GM19468 (cell line): ENCODE results near the gene GPR161.
"Not testable (repeated sequence)": the region's sequence is repeated elsewhere in the genome, so short reads cannot be mapped to it uniquely, and the experiment has no call there.

Experiments used
- ATAC-seq: cut with Tn5 transposase; IDR thresholded peaks from one replicate; pipeline ENCODE4 v1.9.1; 2021; ENCODE audit warnings: mild to moderate bottlenecking, moderate library complexity, moderate number of reproducible peaks; ENCODE audit not compliant: unreplicated experiment; ENCODE audit errors: extremely low read depth

GPR161 gene

DNA sequence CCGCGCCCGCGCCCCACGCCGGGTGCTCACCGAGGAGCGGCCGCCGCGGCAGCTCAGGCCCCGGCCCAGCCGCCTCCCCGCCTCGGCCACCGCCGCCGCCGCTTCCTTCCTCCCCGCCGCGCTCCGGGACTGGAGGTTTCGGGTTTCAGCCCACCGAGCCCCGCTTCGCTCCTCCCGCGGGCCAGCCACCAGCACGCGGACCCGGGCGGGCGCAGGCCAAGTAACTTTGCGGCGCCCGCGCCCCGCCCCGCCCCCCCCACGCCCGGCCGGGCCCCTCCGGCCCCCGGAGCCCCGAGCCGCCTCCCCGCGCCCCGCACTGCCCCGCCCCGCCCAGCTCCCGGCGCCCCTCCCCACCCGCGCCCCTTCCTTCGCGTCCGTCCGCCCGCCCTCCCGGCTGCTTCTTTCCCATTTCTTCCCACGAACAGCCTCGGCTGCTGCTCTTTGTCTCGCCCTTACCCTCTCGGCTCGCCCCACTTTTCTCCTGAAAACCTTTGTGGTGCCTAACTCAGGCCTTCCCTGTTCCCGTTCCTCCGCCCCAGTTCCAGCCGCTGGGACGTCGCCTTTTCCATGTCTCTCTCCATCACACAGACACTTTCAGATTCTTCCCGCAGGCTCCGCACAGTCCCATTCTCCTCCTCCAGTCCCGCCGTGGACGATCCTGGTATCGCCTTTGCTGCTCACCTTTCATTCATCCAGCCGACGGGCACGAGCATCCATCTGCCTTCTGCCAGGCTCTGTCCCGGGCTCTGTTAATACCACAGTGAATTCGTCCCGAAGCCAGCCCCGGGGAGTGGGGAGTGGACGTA is at the start of gene GPR161:
Gene GPR161 (minus strand): TSS at position 222 of the 806 bp plus-strand sequence. CDS start 32,080 bp downstream, outside the sequence.
- no peak for ATAC-seq

DNA sequence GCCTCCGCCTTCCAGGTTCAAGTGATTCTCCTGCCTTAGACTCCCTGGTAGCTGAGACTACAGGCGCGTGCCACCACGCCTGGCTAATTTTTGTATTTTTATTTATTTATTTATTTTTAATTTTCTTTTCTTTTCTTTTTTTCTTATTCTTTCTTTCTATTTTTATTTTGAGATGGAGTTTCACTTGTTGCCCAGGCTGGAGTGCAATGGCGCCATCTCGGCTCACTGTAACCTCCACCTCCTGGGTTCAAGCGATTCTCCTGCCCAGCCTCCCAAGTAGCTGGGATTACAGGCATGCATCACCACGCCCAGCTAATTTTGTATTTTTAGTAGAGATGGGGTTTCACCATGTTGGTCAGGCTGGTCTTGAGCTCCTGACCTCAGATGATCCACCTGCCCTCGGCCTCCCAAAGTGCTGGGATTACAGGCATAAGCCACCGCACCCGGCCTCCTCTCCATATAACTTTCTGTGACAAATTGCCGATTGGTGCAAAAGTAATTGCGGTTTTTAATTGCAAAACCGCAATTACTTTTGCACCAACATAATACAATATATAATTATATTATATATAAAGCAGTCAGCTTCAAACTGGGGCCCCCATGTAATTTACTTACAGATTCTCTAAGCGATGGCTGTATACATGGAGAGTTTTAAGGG is 44.5 kb upstream of the GPR161 start:
- not testable (repeated sequence) for ATAC-seq

GRCh38 chr1:168180148-168180524 is 43.4 kb upstream of the GPR161 start:
- ATAC-seq: no peak

DNA sequence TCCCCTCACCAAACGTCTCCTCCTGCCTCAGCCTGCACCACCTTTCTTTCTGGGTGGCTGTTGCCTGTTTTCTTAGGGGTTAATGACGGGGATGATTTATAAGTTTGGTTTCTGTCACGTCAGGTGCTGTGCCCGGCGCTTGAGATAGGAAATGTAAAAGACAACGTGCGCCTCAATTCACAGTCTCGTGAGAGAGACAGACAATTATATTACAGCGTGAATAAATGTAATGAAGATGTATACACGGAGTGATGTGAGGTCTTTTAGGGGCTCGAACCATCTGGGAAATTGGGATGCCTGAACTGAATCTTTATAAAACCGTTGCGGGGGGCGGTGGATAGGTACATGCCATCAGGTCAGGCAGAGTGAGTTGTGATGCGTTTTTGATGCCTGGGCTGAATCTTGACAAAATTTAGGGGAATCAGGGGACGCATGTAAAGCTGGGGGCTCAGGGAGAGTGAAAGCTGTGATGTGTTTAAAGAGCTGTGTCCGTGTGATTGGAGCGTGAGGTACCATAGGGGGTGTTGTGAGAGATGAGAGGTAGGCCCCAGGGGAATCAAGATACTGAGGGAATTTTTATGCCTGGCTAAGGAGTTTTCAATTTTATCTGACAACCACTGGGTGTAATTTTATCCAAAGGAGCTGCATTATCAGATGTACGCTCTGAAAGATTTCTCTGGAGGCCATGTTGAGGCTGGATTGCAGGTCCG is 42.9 kb upstream of the GPR161 start:
- no peak for ATAC-seq

DNA sequence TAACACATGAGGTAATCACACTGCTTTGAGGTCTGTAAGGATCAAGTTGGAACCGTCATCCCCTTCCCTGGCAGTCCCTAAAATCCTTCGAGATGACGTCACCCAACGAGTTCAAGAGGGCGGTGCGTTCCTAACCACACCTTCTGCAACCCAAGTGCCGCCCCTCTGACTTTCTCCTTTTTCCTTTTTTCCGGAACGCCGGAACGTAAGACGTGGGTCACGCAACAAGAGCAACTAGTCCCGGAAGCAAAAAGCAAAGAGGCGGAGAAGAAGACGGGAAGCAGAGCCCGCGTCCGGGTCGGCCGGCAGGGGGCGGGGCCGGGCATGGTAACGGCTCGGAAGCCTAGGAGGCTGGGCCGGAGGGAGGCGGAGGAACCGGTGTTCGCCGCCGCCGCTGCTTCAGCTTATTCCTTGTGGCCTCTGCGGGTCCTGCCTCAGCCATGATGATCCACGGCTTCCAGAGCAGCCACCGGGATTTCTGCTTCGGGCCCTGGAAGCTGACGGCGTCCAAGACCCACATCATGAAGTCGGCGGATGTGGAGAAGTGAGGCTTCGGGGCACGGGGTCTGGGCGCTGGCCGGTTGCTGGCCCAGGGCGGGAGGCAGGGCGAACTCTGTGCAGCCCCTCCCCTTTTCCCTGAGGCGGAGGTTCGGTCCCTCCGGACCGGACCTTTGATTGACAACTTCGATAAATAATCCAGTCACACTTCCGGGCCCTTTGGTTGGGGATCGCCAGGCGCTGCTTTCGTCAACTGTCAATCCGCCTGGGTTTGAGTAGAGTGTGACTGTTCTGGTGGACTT is 42.1 kb upstream of the GPR161 start, which contains the start of gene TIPRL:
Gene TIPRL (plus strand): TSS at position 325 of the 800 bp plus-strand sequence. CDS start 116 bp downstream, at position 441.
- ATAC-seq: peak; percentile 79

DNA sequence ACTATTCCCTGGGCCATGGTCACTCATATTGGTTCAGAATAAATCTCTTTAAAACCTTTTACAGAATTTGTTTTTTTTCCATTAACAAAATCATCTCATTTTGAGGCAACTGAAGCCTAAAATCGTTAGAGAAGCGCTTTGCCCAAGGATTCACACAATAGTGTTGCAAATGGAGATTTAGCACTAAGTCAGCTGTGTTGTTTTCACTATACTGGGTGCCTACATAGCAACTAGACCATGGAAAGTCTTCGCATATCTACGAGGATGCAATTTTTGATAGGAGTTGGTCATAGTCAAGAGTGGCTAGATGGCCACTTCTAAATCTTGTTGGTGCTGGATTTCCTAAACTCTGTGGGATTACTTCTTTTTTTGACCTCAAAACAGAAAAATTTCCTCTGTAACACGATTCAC is 41.5 kb upstream of the GPR161 start:
- ATAC-seq: no peak

DNA sequence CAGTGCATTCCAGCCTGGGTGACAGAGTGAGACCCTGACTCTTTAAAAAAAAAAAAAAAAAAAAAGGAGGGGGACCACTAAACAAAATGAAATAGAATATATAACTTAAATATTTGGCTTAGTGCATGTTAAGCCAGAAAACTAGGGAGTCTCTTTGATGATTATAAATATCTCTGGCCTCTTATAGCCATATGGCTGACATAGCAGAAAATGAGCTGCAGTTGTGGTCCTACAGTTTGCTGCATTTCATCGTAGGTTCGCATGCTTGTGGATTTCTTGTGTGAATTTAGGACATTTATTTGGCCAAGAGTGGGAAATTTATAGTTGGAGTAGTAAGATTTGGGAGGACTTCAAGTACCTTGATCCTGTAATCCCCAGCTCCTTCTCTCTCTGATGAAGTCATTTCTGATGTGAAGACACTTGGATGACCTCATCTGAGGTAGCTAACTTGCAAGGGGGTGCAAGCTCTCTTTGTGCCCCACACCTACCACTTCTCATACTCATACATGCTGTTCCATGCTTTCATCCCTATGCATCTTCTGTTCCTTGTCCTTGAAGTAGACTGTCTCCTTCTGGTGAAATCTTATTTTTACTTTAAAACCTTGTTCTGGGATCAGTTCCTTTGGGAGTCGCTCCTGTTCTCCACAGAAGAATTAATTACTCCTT is 35.7 kb upstream of the GPR161 start:
- no peak for ATAC-seq

DNA sequence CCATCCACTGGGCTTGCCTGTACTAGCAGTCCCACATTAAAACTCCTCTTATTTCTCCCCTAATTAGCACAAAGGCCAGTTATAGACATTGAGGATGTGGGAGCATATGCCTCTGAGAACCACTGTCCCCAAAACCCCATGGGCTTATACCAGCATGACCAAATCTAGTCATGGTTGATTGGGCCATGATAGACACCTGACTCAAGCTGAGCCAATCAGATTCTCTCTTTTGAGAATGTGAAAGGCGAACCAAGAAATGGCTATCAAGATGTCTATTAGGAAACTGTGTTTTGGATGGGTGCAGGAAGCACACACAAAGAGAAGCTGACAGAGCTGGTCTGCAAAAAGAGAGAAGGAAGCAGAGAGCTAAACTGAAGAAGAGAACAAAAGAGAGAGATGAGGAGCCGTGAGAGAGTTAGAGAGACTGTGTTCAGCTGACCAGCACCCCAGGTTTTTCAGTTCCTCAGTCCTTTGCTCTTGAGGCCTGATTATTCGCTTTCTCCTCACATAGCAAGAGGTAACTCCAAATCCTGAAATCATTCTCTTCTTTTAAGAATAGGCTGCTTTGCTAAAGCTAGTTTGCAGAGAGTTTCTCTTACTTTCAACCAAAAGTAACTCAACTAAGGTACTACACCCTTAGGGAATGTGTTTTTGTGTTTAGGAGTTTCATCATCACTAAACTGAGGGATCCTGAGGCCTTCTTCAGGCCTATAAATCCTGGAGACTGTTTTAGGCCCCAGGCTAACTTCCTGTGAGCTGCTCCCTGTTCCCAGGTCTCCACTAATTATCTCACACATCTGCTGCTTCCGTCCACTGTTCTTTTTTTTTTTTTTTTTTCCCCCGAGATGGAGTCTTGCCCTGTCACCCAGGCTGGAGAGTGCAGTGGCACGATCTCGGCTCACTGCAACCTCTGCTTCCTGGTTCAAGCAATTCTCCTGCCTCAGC is 34.1 kb upstream of the GPR161 start:
- ATAC-seq: no peak

- no peak for ATAC-seq
Observed at GRCh38 chr1:168167806-168168205, 31.1 kb upstream of the GPR161 start.

DNA sequence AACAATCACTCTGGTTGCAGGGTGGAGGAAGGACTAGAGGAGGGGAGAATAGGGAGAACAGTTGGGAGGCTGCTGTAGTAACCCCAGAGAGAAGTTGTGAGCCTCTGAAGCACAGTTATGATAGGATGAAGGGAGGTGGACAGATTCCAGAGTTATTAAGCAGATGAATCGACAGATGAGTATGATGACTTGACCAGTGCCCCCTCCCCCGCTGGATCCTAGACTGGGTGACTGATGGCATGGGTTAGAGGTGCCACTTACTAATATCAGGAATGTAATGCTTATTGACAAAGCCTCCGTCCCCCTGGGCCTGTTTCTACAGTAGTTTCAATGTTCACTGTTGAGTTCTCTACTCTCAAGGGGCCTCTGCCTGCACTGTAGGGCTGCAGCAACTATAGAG is 28.0 kb upstream of the GPR161 start:
- ATAC-seq: no peak

DNA sequence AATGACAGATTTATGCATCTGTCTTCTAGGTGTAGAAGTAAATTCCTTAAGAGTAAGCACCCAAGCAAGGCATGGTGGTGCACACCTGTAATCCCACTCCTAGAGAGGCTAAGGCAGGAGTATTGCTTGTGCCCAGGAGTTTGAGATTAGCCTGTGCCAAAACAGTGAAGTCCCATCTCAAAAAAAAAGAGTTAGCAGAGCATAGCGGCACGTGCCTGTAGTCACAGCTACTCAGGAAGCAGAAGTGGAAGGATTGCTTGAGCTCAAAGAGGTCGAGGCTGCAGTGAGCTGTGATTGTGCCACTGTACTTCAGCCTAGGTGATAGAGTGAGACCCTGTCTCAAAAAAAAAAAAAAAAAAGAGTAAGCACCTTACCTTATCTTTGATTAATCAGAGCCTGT is 26.9 kb upstream of the GPR161 start:
- no peak for ATAC-seq

DNA sequence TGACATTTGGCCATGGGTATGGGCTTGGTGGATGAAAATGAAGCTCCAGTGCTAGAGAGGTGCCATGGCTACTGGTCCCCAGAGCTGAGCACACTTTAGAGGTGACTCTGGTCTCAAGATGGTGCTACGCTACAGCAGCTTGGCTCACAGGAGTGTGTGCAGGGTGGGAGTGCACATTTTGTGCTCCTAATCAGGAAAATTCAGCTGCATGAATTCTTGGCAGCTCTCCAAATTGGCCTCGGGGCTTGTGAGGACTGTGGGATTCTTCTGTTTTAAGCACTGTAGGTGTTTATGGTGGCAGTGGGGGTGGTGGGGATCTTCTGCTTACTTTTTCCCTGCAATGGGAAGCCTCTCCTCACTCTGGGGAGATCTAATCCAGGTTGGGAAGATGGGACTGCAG is 24.7 kb upstream of the GPR161 start:
- no peak for ATAC-seq

GRCh38 chr1:168159979-168160378 is 23.2 kb upstream of the GPR161 start:
- ATAC-seq: no peak

- ATAC-seq: no peak
Observed at GRCh38 chr1:168159251-168159650, 22.5 kb upstream of the GPR161 start.

DNA sequence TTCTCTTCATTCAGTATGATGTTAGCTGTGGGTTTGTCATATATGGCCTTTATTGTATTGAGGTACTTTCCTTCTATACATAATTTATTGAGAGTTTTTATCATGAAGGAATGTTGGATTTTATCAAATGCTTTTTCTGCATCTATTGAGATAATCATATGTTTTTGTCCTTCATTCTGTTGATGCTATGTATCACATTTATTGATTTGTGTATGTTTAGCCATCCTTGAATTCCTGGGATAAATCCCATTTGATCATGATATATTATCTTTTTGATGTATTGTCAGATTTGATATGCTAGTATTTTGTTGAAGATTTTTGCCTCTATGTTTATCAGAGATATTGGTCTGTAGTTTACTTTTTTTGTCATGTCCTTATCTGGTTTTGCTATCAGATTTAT is 20.9 kb upstream of the GPR161 start:
- ATAC-seq: no peak

DNA sequence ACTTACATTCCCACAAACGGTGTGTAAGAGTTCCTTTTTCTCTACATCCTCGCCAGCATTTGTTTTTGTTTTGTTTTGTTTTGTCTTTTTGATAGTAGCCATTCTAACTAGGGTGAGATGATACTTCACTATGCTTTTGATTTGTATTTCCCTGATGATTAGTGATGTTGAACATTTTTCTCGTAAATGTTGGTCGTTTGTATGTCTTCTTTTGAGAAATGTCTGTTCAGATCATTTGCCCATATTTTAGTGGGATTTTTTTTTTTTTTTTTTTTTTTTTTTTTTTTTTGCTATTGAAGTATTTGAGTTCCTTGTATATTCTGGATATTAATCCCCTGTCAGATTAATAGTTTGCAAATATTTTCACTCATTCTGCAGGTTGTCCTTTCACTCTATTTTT is 19.2 kb upstream of the GPR161 start:
- no peak for ATAC-seq

GRCh38 chr1:168154707-168155106 is 18.0 kb upstream of the GPR161 start:
- ATAC-seq: not testable (repeated sequence)

GRCh38 chr1:168151935-168152334 is 15.2 kb upstream of the GPR161 start:
- no peak for ATAC-seq

- ATAC-seq: no peak
Observed at GRCh38 chr1:168150283-168150682, 13.6 kb upstream of the GPR161 start.
